AG20443 (cell line): Measurements from ENCODE around the gene KLHL2.
"Not testable (repeated sequence)": the region's sequence is repeated elsewhere in the genome, so short reads cannot be mapped to it uniquely, and the experiment has no call there.

Experiments
- DNase-seq: peaks from one replicate; pipeline ENCODE4 v3.0.0; 2012; ENCODE audit warnings: low spot score, mixed read lengths

Gene KLHL2

GRCh38 chr4:165201806-165202205, 5.6 kb upstream of the KLHL2 start:
- peak; percentile 18 for DNase-seq

- DNase-seq, result no peak
These were observed 3.6 kb upstream of the KLHL2 start for GRCh38 chr4:165203541-165204461.

GRCh38 chr4:165204462-165204830, 2.9 kb upstream of the KLHL2 start:
- DNase-seq, result peak; percentile 23

GRCh38 chr4:165207016-165207430, 338 bp upstream of the KLHL2 start:
- DNase-seq, result no peak

GRCh38 chr4:165208221-165208652, 876 bp downstream of the KLHL2 start:
- no peak for DNase-seq

- no peak for DNase-seq
These were observed 1.5 kb downstream of the KLHL2 start for GRCh38 chr4:165208741-165209388.

GRCh38 chr4:165209796-165210195, 2.4 kb downstream of the KLHL2 start:
- DNase-seq, result no peak

- DNase-seq, result no peak
These were observed 3.2 kb downstream of the KLHL2 start for GRCh38 chr4:165210566-165210965.

GRCh38 chr4:165212647-165213046, 5.3 kb downstream of the KLHL2 start:
- DNase-seq, result not testable (repeated sequence)

GRCh38 chr4:165213404-165213803, 6.0 kb downstream of the KLHL2 start:
- DNase-seq, result not testable (repeated sequence)

GRCh38 chr4:165213991-165214709, 6.8 kb downstream of the KLHL2 start:
- not testable (repeated sequence) for DNase-seq

GRCh38 chr4:165215034-165215751, 7.8 kb downstream of the KLHL2 start:
- not testable (repeated sequence) for DNase-seq

GRCh38 chr4:165215761-165216487, 8.6 kb downstream of the KLHL2 start:
- DNase-seq, result not testable (repeated sequence)

GRCh38 chr4:165217325-165217724, 10.0 kb downstream of the KLHL2 start:
- no peak for DNase-seq

- not testable (repeated sequence) for DNase-seq
These were observed 13.9 kb downstream of the KLHL2 start for GRCh38 chr4:165221306-165221705.

- DNase-seq, result not testable (repeated sequence)
These were observed 14.8 kb downstream of the KLHL2 start for GRCh38 chr4:165221993-165222650.

GRCh38 chr4:165222651-165222994, 15.3 kb downstream of the KLHL2 start:
- DNase-seq, result peak; percentile 12

GRCh38 chr4:165227401-165227800, 20.0 kb downstream of the KLHL2 start:
- DNase-seq, result not testable (repeated sequence)

- DNase-seq, result not testable (repeated sequence)
These were observed 22.3 kb downstream of the KLHL2 start for GRCh38 chr4:165229490-165230200.
